Measurements from ENCODE around the gene HTD2.
"Not testable (repeated sequence)": the region's sequence is repeated elsewhere in the genome, so short reads cannot be mapped to it uniquely, and the experiment has no call there.

The HTD2 gene

GRCh38 chr3:58332575-58333188 is 26.4 kb downstream of the HTD2 start, which contains the start of gene PXK:
Gene PXK, plus strand, starts transcription at chr3:58332892. Its CDS starts 97 bp downstream, at chr3:58332989.
- DNase-seq (ENCODE audit: low spot score) = peak; percentile 78

GRCh38 chr3:58333206-58334012 is 27.1 kb downstream of the HTD2 start:
- peak; percentile 23 for DNase-seq (ENCODE audit: low spot score)

GRCh38 chr3:58334013-58334321 is 27.6 kb downstream of the HTD2 start:
- no peak for DNase-seq (ENCODE audit: low spot score)

GRCh38 chr3:58334506-58334884 is 28.2 kb downstream of the HTD2 start:
- DNase-seq (ENCODE audit: low spot score) = no peak

GRCh38 chr3:58335652-58335947 is 29.3 kb downstream of the HTD2 start:
- DNase-seq (ENCODE audit: low spot score) = no peak

- DNase-seq (ENCODE audit: low spot score) = no peak
Observed at GRCh38 chr3:58336135-58336882, 30.0 kb downstream of the HTD2 start.

GRCh38 chr3:58337190-58337589 is 30.9 kb downstream of the HTD2 start:
- no peak for DNase-seq (ENCODE audit: low spot score)

GRCh38 chr3:58339146-58339545 is 32.8 kb downstream of the HTD2 start:
- not testable (repeated sequence) for DNase-seq (ENCODE audit: low spot score)

GRCh38 chr3:58340594-58341244 is 34.4 kb downstream of the HTD2 start:
- DNase-seq (ENCODE audit: low spot score) = no peak

- DNase-seq (ENCODE audit: low spot score) = no peak
Observed at GRCh38 chr3:58341376-58341775, 35.1 kb downstream of the HTD2 start.

- DNase-seq (ENCODE audit: low spot score) = no peak
Observed at GRCh38 chr3:58342676-58343075, 36.4 kb downstream of the HTD2 start.

- no peak for DNase-seq (ENCODE audit: low spot score)
Observed at GRCh38 chr3:58345457-58345856, 39.1 kb downstream of the HTD2 start.

- no peak for DNase-seq (ENCODE audit: low spot score)
Observed at GRCh38 chr3:58346368-58346767, 40.0 kb downstream of the HTD2 start.

GRCh38 chr3:58347984-58348383 is 41.7 kb downstream of the HTD2 start:
- DNase-seq (ENCODE audit: low spot score) = no peak

- no peak for DNase-seq (ENCODE audit: low spot score)
Observed at GRCh38 chr3:58349792-58350626, 43.7 kb downstream of the HTD2 start.

- DNase-seq (ENCODE audit: low spot score) = no peak
Observed at GRCh38 chr3:58350627-58351013, 44.3 kb downstream of the HTD2 start.

GRCh38 chr3:58351920-58352319 is 45.6 kb downstream of the HTD2 start:
- no peak for DNase-seq (ENCODE audit: low spot score)

GRCh38 chr3:58352626-58353025 is 46.3 kb downstream of the HTD2 start:
- DNase-seq (ENCODE audit: low spot score) = no peak

- DNase-seq (ENCODE audit: low spot score) = no peak
Observed at GRCh38 chr3:58353722-58354553, 47.6 kb downstream of the HTD2 start.

- no peak for DNase-seq (ENCODE audit: low spot score)
Observed at GRCh38 chr3:58355179-58355578, 48.9 kb downstream of the HTD2 start.

- no peak for DNase-seq (ENCODE audit: low spot score)
Observed at GRCh38 chr3:58356054-58356453, 49.7 kb downstream of the HTD2 start.
